Nephron progenitor cell (in vitro differentiated cells): Measurements from ENCODE around the gene TNIP2.
A peak's percentile ranks its signal among the peaks of the same experiment; 100 is the strongest.

Source experiments
- DNase-seq: peaks from one replicate; pipeline ENCODE4 v3.0.0; 2021
- H3K27ac Mint-ChIP-seq: 2 replicates; pipeline ENCODE4 v1.8.0; 2021; ENCODE audit warnings: mild to moderate bottlenecking, moderate library complexity, mixed read lengths
- H3K27me3 Mint-ChIP-seq: 2 replicates; pipeline ENCODE4 v1.8.0; 2021; ENCODE audit warnings: mild to moderate bottlenecking, low read depth, mixed read lengths; ENCODE audit not compliant: poor library complexity
- H3K36me3 Mint-ChIP-seq: 2 replicates; pipeline ENCODE4 v1.8.0; 2021; ENCODE audit warnings: low read depth, mixed read lengths
- H3K4me1 Mint-ChIP-seq: 2 replicates; pipeline ENCODE4 v1.8.0; 2021; ENCODE audit warnings: mixed read lengths
- H3K4me3 Mint-ChIP-seq: 2 replicates; pipeline ENCODE4 v1.8.0; 2021; ENCODE audit warnings: mild to moderate bottlenecking, moderate library complexity, mixed read lengths
- H3K9me3 Mint-ChIP-seq: 2 replicates; pipeline ENCODE4 v1.8.0; 2021; ENCODE audit warnings: mild to moderate bottlenecking, moderate library complexity, mixed read lengths
- CTCF ChIP-seq: fragments of 200-600 bp; sonication (generic); IDR thresholded peaks from 2 replicates; pipeline ENCODE4 v1.5.0; 2021; ENCODE audit warnings: antibody characterized with exemption

Gene TNIP2

DNA sequence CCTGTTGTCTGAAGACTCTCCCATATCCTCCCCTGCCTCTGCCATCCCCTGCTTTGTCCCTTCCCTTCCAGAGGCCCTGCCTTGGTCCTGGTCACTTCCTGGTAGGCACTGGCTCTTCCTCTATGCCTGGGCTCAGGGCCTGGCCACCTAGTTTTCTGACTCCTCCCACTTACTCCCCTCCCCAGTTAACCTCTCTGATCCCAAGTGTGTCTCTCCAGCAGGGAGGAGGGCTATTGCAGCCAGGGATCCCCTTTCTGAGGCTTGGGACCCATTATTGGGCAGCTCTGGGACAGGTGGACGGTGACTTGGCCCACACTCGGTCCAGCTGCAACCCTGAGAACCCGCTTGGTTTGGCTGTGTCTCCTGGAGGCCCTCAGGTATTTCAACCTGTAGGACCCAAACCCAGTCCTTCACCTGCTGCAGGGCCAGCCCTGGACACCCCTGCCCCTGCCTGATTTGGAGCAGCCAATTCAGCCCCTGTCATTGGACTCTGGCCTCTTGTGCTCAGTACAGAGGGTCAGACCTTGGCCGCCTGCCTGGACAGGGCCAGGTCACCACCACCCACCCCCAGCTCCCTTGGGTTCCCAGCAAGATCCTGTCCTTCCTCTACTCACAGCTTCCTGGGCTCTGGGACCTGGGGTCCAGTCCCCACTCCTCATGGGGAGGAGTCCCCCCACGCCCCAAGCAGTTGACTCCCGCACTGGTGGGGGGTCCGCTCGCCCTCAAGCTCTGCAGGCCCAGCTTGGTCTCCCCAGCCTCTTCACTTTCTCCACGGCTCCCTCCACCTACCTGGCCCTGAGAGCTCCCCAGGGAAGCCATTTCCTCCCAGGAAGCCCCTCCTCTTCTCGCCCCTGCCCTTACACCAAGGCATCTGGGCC is 35.6 kb upstream of the TNIP2 start:
- no peak for DNase-seq
- H3K27me3 Mint-ChIP-seq, result peaks cover 15% of the 10 kb centered on the region
- H3K9me3 Mint-ChIP-seq, result no peaks in the 10 kb centered on the region
- TF ChIP-seq CTCF, result no peak
- H3K36me3 Mint-ChIP-seq, result no peaks in the 10 kb centered on the region
- no peak overlapping the region for H3K27ac Mint-ChIP-seq
- H3K4me3 Mint-ChIP-seq, result no peak overlapping the region
- peaks cover 44% of the 10 kb centered on the region for H3K4me1 Mint-ChIP-seq

- Mint-ChIP-seq H3K4me1 (peaks cover 38% of the 10 kb centered on the region), H3K4me3 (no peak overlapping the region), H3K27ac (no peak overlapping the region), H3K9me3 (no peaks in the 10 kb centered on the region), H3K27me3 (peaks cover 13% of the 10 kb centered on the region), H3K36me3 (no peaks in the 10 kb centered on the region)
- no peak for TF ChIP-seq CTCF
- DNase-seq, result no peak
Measured at GRCh38 chr4:2790583-2791517, 34.7 kb upstream of the TNIP2 start.

GRCh38 chr4:2789793-2790582 is 33.9 kb upstream of the TNIP2 start:
- H3K36me3 Mint-ChIP-seq, result no peaks in the 10 kb centered on the region
- peak overlapping the region; percentile 72 for H3K27ac Mint-ChIP-seq
- peaks cover 32% of the 10 kb centered on the region for H3K4me1 Mint-ChIP-seq
- H3K27me3 Mint-ChIP-seq, result peaks cover 13% of the 10 kb centered on the region
- H3K4me3 Mint-ChIP-seq, result no peak overlapping the region
- DNase-seq, result no peak
- TF ChIP-seq CTCF, result no peak
- H3K9me3 Mint-ChIP-seq, result peaks cover 3% of the 10 kb centered on the region

DNA sequence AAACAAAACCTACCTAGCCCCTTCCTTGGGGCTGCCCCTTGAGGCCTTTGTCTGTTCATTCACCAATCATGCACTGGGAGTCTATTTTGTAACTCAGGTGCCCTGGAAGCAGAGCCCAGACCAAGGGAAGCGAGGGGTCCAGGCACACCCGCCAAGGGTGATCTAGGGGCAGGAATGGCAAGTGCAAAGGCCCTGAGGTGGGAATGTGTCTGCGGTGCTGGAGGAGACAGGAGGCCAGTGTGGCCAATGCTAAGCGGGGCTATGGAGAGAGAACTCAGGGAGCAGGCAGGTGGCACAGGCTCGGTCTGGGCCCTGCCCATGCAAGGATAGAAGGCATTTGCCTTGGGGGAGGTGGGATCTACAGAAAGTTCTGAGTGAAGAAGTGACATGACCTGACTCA is 33.2 kb upstream of the TNIP2 start:
- Mint-ChIP-seq H3K4me3 (no peak overlapping the region), H3K36me3 (no peaks in the 10 kb centered on the region), H3K9me3 (peaks cover 4% of the 10 kb centered on the region), H3K27me3 (peaks cover 11% of the 10 kb centered on the region), H3K4me1 (peaks cover 26% of the 10 kb centered on the region), H3K27ac (peak overlapping the region; percentile 72)
- no peak for DNase-seq
- no peak for TF ChIP-seq CTCF

GRCh38 chr4:2788532-2789103 is 32.5 kb upstream of the TNIP2 start:
- H3K36me3 Mint-ChIP-seq, result peaks cover 4% of the 10 kb centered on the region
- no peak overlapping the region for H3K27ac Mint-ChIP-seq
- H3K4me3 Mint-ChIP-seq, result no peak overlapping the region
- H3K4me1 Mint-ChIP-seq, result peaks cover 21% of the 10 kb centered on the region
- H3K27me3 Mint-ChIP-seq, result peaks cover 5% of the 10 kb centered on the region
- no peak for TF ChIP-seq CTCF
- H3K9me3 Mint-ChIP-seq, result peaks cover 11% of the 10 kb centered on the region
- no peak for DNase-seq
